ENCODE results near the gene KPRP.

DNA sequence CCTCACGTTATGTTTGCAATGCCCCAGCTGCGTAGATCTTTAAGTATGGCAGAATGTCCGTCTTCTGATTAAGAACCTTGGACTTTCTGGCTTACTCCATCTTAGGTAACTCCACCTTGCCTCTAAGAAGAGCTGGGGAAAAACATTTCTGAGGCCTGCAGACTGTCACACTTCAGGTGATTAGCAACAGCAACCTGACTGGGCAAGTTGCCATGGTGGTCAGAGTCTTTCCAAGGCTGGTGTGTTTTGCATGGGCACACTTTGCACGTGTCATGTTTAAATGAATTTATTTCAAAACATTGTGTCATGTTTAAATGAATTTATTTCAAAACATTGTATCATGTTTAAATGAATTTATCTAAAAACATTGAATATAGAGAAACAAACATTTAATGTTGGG lies 811 bp downstream of the KPRP start:
- TF ChIP-seq TAF1 (IDR thresholded peaks at IDR 0.05; ENCODE audit: borderline replicate concordance, insufficient read depth, low read length) (no peak), POLR2AphosphoS5 (IDR thresholded peaks at IDR 0.05; ENCODE audit: low read depth, low read length) (no peak)
